ENCODE results near the gene GNB5.

GNB5 gene

DNA sequence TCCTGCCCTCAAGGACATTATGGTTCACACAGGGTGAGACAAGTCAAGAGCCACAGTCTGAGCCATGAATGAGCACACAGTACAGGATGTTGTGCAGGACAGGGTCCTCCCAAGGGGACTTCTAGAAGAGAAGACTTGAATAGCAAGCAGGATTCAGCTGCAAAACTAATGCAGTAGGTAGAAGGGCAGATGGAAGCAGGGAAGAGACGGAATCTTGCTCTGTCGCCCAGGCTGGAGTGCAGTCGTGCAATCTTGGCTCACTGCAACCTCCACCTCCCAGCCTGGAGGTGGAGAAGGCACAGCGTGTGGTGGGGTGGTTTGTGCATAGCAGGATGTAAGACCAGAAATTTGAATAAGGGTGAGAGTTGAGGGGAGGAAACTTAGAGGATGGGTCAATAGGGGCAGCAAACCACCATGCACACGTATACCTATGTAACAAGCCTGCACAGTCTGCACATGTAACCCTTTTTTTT is 86.6 kb downstream of the GNB5 start:
- ATAC-seq: no peak
- no peak for TF ChIP-seq OSR1 (CRISPR knock-in tag; IDR thresholded peaks at IDR 0.05)
- no peak for TF ChIP-seq ESRRG (CRISPR knock-in tag; IDR thresholded peaks at IDR 0.05)
- no peak for TF ChIP-seq ZNF565 (CRISPR knock-in tag; conservative IDR thresholded peaks at IDR 0.05; ENCODE audit: low read depth)
- TF ChIP-seq, protein P1, sequence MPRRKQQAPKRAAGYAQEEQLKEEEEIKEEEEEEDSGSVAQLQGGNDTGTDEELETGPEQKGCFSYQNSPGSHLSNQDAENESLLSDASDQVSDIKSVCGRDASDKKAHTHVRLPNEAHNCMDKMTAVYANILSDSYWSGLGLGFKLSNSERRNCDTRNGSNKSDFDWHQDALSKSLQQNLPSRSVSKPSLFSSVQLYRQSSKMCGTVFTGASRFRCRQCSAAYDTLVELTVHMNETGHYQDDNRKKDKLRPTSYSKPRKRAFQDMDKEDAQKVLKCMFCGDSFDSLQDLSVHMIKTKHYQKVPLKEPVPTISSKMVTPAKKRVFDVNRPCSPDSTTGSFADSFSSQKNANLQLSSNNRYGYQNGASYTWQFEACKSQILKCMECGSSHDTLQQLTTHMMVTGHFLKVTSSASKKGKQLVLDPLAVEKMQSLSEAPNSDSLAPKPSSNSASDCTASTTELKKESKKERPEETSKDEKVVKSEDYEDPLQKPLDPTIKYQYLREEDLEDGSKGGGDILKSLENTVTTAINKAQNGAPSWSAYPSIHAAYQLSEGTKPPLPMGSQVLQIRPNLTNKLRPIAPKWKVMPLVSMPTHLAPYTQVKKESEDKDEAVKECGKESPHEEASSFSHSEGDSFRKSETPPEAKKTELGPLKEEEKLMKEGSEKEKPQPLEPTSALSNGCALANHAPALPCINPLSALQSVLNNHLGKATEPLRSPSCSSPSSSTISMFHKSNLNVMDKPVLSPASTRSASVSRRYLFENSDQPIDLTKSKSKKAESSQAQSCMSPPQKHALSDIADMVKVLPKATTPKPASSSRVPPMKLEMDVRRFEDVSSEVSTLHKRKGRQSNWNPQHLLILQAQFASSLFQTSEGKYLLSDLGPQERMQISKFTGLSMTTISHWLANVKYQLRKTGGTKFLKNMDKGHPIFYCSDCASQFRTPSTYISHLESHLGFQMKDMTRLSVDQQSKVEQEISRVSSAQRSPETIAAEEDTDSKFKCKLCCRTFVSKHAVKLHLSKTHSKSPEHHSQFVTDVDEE (CRISPR knock-in tag; IDR thresholded peaks at IDR 0.05): no peak
- no peak for TF ChIP-seq TCF4 (CRISPR knock-in tag; IDR thresholded peaks at IDR 0.05; ENCODE audit: borderline replicate concordance)
- TF ChIP-seq SNAI2 (CRISPR knock-in tag; IDR thresholded peaks at IDR 0.05): no peak
- no peak for TF ChIP-seq RARB (CRISPR knock-in tag; IDR thresholded peaks at IDR 0.05)
- TF ChIP-seq ZNF70 (CRISPR knock-in tag; IDR thresholded peaks at IDR 0.05): no peak
- TF ChIP-seq, protein P2, sequence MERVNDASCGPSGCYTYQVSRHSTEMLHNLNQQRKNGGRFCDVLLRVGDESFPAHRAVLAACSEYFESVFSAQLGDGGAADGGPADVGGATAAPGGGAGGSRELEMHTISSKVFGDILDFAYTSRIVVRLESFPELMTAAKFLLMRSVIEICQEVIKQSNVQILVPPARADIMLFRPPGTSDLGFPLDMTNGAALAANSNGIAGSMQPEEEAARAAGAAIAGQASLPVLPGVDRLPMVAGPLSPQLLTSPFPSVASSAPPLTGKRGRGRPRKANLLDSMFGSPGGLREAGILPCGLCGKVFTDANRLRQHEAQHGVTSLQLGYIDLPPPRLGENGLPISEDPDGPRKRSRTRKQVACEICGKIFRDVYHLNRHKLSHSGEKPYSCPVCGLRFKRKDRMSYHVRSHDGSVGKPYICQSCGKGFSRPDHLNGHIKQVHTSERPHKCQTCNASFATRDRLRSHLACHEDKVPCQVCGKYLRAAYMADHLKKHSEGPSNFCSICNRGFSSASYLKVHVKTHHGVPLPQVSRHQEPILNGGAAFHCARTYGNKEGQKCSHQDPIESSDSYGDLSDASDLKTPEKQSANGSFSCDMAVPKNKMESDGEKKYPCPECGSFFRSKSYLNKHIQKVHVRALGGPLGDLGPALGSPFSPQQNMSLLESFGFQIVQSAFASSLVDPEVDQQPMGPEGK (CRISPR knock-in tag; IDR thresholded peaks at IDR 0.05; ENCODE audit: borderline replicate concordance): no peak
- TF ChIP-seq ISL1 (CRISPR knock-in tag; IDR thresholded peaks at IDR 0.05): no peak
- no peak for TF ChIP-seq CREB5 (CRISPR knock-in tag; IDR thresholded peaks at IDR 0.05; ENCODE audit: low read depth)
- TF ChIP-seq TOX (CRISPR knock-in tag; IDR thresholded peaks at IDR 0.05; ENCODE audit: borderline replicate concordance): no peak
- TF ChIP-seq BACH2 (CRISPR knock-in tag; IDR thresholded peaks at IDR 0.05; ENCODE audit: borderline replicate concordance): no peak
- TF ChIP-seq GLIS3 (CRISPR knock-in tag; IDR thresholded peaks at IDR 0.05): no peak
- TF ChIP-seq ZFP3 (CRISPR knock-in tag; IDR thresholded peaks at IDR 0.05): no peak
- no peak for TF ChIP-seq ZNF8 (CRISPR knock-in tag; IDR thresholded peaks at IDR 0.05)
- TF ChIP-seq CSDC2 (CRISPR knock-in tag; IDR thresholded peaks at IDR 0.05): no peak
- TF ChIP-seq CSRNP3 (CRISPR knock-in tag; IDR thresholded peaks at IDR 0.05): no peak

- peak; percentile 91 for ATAC-seq
- TF ChIP-seq TCF4 (CRISPR knock-in tag; IDR thresholded peaks at IDR 0.05; ENCODE audit: borderline replicate concordance): no peak
- peak; percentile 76 for TF ChIP-seq ISL1 (CRISPR knock-in tag; IDR thresholded peaks at IDR 0.05)
- 0 out of 2 replicates have a peak, but pooled peaks have one; percentile 21 for TF ChIP-seq ZFP3 (CRISPR knock-in tag; IDR thresholded peaks at IDR 0.05)
- TF ChIP-seq CSDC2 (CRISPR knock-in tag; IDR thresholded peaks at IDR 0.05): no peak
- TF ChIP-seq ESRRG (CRISPR knock-in tag; IDR thresholded peaks at IDR 0.05): no peak
- no peak for TF ChIP-seq CSRNP3 (CRISPR knock-in tag; IDR thresholded peaks at IDR 0.05)
- TF ChIP-seq TOX (CRISPR knock-in tag; IDR thresholded peaks at IDR 0.05; ENCODE audit: borderline replicate concordance): no peak
- TF ChIP-seq BACH2 (CRISPR knock-in tag; IDR thresholded peaks at IDR 0.05; ENCODE audit: borderline replicate concordance): no peak
- TF ChIP-seq GLIS3 (CRISPR knock-in tag; IDR thresholded peaks at IDR 0.05): no peak
These were observed 87.7 kb downstream of the GNB5 start for GRCh38 chr15:52103217-52104207.

DNA sequence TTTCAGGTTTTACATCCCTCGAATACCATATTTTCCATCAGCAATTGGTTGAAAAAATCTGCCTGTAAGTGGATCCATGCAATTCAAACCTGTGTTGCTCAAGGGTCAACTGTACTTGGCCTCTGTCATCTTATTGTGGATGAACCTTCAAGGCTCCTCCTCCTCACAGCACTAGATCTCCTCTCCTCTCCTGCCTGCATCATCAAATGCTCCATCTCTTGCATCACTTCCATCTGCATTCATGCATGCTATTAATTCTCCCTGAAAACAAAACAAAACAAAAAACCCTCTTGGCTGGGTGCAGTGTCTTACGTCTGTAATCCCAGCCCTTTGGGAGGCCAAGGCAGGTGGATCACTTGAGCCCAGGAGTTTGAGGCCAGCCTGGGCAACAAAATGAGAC is 88.7 kb downstream of the GNB5 start:
- peak; percentile 34 for ATAC-seq
- TF ChIP-seq RARB (CRISPR knock-in tag; IDR thresholded peaks at IDR 0.05): no peak
- no peak for TF ChIP-seq CSRNP3 (CRISPR knock-in tag; IDR thresholded peaks at IDR 0.05)
- TF ChIP-seq POU6F1 (CRISPR knock-in tag; IDR thresholded peaks at IDR 0.05; ENCODE audit: borderline replicate concordance, low read depth): no peak
- no peak for TF ChIP-seq ZC3H10 (CRISPR knock-in tag; IDR thresholded peaks at IDR 0.05)
- no peak for TF ChIP-seq ZNF8 (CRISPR knock-in tag; IDR thresholded peaks at IDR 0.05)
- TF ChIP-seq ISL1 (CRISPR knock-in tag; IDR thresholded peaks at IDR 0.05): no peak; the same call in 1 of the 2 replicates
- TF ChIP-seq BACH2 (CRISPR knock-in tag; IDR thresholded peaks at IDR 0.05; ENCODE audit: borderline replicate concordance): no peak
- TF ChIP-seq CSDC2 (CRISPR knock-in tag; IDR thresholded peaks at IDR 0.05): no peak
- TF ChIP-seq OSR1 (CRISPR knock-in tag; IDR thresholded peaks at IDR 0.05): no peak
- no peak for TF ChIP-seq ESRRG (CRISPR knock-in tag; IDR thresholded peaks at IDR 0.05)

All from SK-N-SH treated with all-trans-retinoic acid at 6 μM for 48 hours (cell line).